Fibroblast of villous mesenchyme (primary cell): ENCODE results near the gene RAD51B. TPM values are rescaled to one million over a fixed set of nuclear protein-coding genes. Genes with fewer than 3 reads are reported as not detected.
A peak's percentile ranks its signal among the peaks of the same experiment; 100 is the strongest.

Experiments used
- DNase-seq: peaks from one replicate; pipeline ENCODE4 v3.0.0-alpha.2; 2010; ENCODE audit warnings: low read depth
- H3K4me3 ChIP-seq: 2 replicates; pipeline ENCODE4 v1.5.1; 2011; ENCODE audit warnings: low read depth, mild to moderate bottlenecking, low read length
- total RNA-seq: library from RNA; depleted of rRNA; stranded (reverse); fragments of >200 nt; gene quantifications from 2 replicates; pipeline ENCODE4 v1.2.3, GENCODE V29; 2012
- TF ChIP-seq, protein P1 (sequence below): IDR thresholded peaks from 2 replicates; pipeline ENCODE4 v1.5.1; 2012; ENCODE audit warnings: low read depth, mild to moderate bottlenecking, low read length; ENCODE audit not compliant: insufficient read depth

The RAD51B gene
- total RNA-seq, 1 donor, result 22.0 TPM

DNA sequence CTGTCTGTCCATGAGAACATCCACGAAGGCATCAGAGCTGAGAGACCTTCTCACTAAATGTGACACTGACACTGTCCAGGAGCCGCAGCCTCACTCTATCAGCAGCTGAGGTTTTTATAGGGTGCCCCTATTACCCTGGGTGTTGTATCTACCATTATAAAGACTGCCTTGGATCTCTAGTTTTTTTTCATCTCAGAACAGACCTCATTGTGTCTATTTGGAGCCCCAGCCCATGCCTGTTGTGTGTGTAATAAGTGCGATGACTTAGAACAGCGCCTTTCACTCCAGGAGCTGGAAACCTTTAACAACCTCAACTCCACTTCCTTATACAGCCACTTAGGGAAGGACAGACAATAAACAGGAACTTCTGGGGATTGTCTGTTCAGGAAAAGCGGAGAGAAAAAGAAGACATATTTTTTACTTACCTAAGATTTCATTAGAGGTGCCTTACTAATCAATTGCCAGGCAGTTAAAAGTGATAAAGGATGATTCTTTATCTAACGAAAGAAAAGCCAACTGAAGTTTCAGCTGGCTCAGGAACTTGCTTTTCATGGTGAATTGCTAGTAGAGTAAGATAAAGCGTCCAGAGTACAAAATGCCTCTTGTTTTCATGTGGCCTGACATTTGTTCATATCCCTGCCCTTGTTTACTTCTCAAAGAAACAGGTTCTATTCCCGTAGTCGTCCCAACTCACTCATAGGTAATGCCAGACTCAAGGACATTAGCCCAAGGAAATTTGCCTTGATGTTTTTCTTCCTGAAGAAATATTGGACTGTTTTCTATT is 420.6 kb downstream of the RAD51B start:
- H3K4me3 ChIP-seq, result no peak overlapping the region
- TF ChIP-seq, protein P1, sequence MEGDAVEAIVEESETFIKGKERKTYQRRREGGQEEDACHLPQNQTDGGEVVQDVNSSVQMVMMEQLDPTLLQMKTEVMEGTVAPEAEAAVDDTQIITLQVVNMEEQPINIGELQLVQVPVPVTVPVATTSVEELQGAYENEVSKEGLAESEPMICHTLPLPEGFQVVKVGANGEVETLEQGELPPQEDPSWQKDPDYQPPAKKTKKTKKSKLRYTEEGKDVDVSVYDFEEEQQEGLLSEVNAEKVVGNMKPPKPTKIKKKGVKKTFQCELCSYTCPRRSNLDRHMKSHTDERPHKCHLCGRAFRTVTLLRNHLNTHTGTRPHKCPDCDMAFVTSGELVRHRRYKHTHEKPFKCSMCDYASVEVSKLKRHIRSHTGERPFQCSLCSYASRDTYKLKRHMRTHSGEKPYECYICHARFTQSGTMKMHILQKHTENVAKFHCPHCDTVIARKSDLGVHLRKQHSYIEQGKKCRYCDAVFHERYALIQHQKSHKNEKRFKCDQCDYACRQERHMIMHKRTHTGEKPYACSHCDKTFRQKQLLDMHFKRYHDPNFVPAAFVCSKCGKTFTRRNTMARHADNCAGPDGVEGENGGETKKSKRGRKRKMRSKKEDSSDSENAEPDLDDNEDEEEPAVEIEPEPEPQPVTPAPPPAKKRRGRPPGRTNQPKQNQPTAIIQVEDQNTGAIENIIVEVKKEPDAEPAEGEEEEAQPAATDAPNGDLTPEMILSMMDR, result no peak
- peak; percentile 57 for DNase-seq

GRCh38 chr14:68241862-68242487 is 422.4 kb downstream of the RAD51B start:
- TF ChIP-seq, protein P1, result no peak
- no peak for DNase-seq
- no peak overlapping the region for H3K4me3 ChIP-seq

DNA sequence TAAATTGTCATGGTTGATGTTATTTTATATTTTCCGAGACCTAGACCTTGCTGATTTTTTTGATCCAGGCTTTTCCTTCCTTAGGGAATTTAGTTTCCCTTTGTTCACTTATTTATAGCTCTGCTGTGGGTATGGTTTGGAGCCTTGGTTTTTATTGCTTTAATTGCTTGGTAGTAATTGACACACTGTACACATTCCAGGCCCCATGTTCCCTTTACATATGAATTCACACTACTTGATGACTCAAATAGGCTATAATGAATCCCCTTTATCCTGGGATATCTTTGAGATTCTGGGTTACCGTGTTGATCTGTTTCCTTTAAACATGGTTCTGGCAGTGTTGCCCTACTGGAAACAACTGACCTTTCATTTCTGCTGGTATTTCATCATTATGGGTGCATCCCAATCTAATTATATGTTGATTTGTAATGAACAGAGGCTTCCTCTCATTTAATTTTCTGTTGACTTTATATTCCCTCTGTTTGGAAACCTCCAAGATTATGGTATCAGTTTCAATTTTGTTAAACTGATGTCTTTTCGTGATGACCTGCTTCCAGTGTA is 424.0 kb downstream of the RAD51B start:
- no peak for DNase-seq
- no peak overlapping the region for H3K4me3 ChIP-seq
- TF ChIP-seq, protein P1, result no peak

DNA sequence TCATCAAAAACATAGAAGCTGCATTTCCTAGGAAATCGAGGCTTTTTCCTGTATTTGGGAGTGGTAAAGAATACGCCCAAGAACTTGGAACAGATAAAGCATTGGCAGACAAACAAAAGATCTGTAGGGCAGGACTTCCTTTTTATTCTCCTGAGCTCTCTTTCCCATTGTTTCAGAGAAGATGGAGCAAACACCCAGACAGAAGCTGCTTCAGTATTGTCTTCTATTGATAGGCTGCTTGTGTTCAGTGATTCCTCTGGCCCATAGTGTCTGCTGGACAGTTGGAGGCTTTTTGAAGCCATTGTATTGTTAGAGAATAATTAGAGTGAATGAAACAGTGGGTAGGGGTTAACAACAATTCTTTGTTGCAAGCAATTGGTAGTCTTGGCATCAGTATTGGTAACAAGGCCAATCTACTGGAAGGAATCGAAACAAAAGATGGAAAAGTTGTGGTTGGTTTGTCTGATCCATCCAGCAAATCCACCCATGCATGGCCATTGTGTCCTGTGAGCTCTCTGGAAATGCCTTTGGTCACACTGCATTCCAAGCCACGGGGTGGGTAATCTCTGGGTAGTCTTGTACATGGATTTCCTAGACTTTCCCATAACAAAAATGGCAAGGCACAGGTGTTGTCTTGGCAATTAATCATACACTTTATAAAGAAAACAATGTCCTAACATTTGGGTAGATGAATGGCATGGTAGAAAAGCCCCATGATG is 424.8 kb downstream of the RAD51B start:
- TF ChIP-seq, protein P1, result no peak
- no peak for DNase-seq
- H3K4me3 ChIP-seq, result no peak overlapping the region

GRCh38 chr14:68245146-68246073 is 425.8 kb downstream of the RAD51B start:
- H3K4me3 ChIP-seq, result no peak overlapping the region
- DNase-seq, result peak; percentile 94
- TF ChIP-seq, protein P1, result no peak

GRCh38 chr14:68246074-68246785 is 426.7 kb downstream of the RAD51B start:
- TF ChIP-seq, protein P1, result no peak
- peak; percentile 73 for DNase-seq
- no peak overlapping the region for H3K4me3 ChIP-seq
